ENCODE results near the gene THSD7A. TPM values are rescaled to one million over a fixed set of nuclear protein-coding genes. Genes with fewer than 3 reads are reported as not detected.

Gene THSD7A
- total RNA-seq, 1 donor from 2014 or later: 0.35 TPM

DNA sequence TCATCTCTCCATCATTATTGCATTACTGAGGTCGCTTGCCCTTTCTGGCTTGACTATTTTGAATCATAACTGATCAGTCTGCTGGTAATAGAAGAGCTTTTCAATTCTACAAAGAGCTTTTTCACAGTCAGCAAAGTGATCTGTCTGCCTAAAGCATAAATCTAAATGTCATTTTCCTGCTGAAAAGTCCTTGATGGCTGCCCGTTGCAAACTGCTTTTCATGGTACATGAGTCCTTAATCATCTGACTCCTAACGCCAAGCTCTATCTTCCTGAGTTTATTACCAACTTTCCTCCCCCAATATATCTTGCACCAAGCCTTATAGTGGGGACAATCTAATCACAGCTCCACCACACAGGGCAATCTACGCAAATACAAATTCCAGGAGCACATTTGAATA is 39.8 kb downstream of the THSD7A start:
- TF ChIP-seq CTCF (IDR thresholded peaks at IDR 0.05): no peak
- Mint-ChIP-seq H3K4me1 (ENCODE audit: low read depth) (peaks cover 5% of the 10 kb centered on the region), H3K4me3 (ENCODE audit: unreplicated experiment) (no peak overlapping the region), H3K27me3 (ENCODE audit: low read depth) (peaks cover 5% of the 10 kb centered on the region), H3K27ac (ENCODE audit: unreplicated experiment) (no peak overlapping the region), H3K36me3 (ENCODE audit: low read depth) (no peaks in the 10 kb centered on the region), H3K9me3 (ENCODE audit: low read depth) (no peaks in the 10 kb centered on the region)
- no peak for DNase-seq (ENCODE audit: low spot score)

DNA sequence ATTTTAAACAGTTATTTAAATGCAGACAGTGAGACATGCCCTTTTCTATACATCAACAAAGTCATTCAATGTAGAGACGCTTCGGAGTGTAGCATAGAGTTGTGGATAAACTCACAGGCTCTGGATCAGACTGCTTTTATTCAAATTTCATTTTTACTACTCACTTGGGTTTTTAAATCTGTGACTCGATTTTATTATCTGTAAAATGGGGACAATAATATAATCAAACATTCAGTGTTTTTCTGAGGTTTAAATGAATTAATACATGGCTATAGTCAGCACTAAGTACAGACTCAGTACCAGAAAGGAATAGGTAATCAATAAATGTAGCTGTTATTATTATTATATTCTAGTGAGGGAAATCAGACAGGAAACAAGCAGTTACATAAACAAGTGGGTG is 43.4 kb downstream of the THSD7A start:
- Mint-ChIP-seq H3K27ac (ENCODE audit: unreplicated experiment) (no peak overlapping the region), H3K9me3 (ENCODE audit: low read depth) (no peaks in the 10 kb centered on the region), H3K27me3 (ENCODE audit: low read depth) (peaks cover 5% of the 10 kb centered on the region), H3K4me1 (ENCODE audit: low read depth) (peaks cover 12% of the 10 kb centered on the region), H3K4me3 (ENCODE audit: unreplicated experiment) (no peak overlapping the region), H3K36me3 (ENCODE audit: low read depth) (no peaks in the 10 kb centered on the region)
- no peak for DNase-seq (ENCODE audit: low spot score)
- TF ChIP-seq CTCF (IDR thresholded peaks at IDR 0.05): no peak

- Mint-ChIP-seq H3K36me3 (ENCODE audit: low read depth) (no peaks in the 10 kb centered on the region), H3K27ac (ENCODE audit: unreplicated experiment) (no peak overlapping the region), H3K27me3 (ENCODE audit: low read depth) (peaks cover 3% of the 10 kb centered on the region), H3K9me3 (ENCODE audit: low read depth) (no peaks in the 10 kb centered on the region), H3K4me3 (ENCODE audit: unreplicated experiment) (no peak overlapping the region), H3K4me1 (ENCODE audit: low read depth) (peaks cover 12% of the 10 kb centered on the region)
- TF ChIP-seq CTCF (IDR thresholded peaks at IDR 0.05): no peak
- DNase-seq (ENCODE audit: low spot score): no peak
Observed at GRCh38 chr7:11787534-11787933, 44.5 kb downstream of the THSD7A start.

GRCh38 chr7:11786186-11786585 is 45.8 kb downstream of the THSD7A start:
- DNase-seq (ENCODE audit: low spot score): no peak
- TF ChIP-seq CTCF (IDR thresholded peaks at IDR 0.05): peak; percentile 8

GRCh38 chr7:11784769-11785536 is 47.0 kb downstream of the THSD7A start:
- H3K4me3 Mint-ChIP-seq (ENCODE audit: unreplicated experiment): no peak overlapping the region
- H3K9me3 Mint-ChIP-seq (ENCODE audit: low read depth): no peaks in the 10 kb centered on the region
- no peaks in the 10 kb centered on the region for H3K27me3 Mint-ChIP-seq (ENCODE audit: low read depth)
- peaks cover 12% of the 10 kb centered on the region for H3K4me1 Mint-ChIP-seq (ENCODE audit: low read depth)
- no peaks in the 10 kb centered on the region for H3K36me3 Mint-ChIP-seq (ENCODE audit: low read depth)
- DNase-seq (ENCODE audit: low spot score): no peak
- no peak for TF ChIP-seq CTCF (IDR thresholded peaks at IDR 0.05)
- no peak overlapping the region for H3K27ac Mint-ChIP-seq (ENCODE audit: unreplicated experiment)

More at GRCh38 chr7:11786186-11786585, 45.8 kb downstream of the THSD7A start:
- Mint-ChIP-seq H3K27ac (ENCODE audit: unreplicated experiment) (no peak overlapping the region), H3K4me1 (ENCODE audit: low read depth) (peaks cover 12% of the 10 kb centered on the region), H3K9me3 (ENCODE audit: low read depth) (no peaks in the 10 kb centered on the region), H3K4me3 (ENCODE audit: unreplicated experiment) (no peak overlapping the region), H3K36me3 (ENCODE audit: low read depth) (no peaks in the 10 kb centered on the region), H3K27me3 (ENCODE audit: low read depth) (no peaks in the 10 kb centered on the region)

Measured in chondrocyte (in vitro differentiated cells).